B cell (primary cell): Measurements from ENCODE around the gene NPY4R2. TPM values are rescaled to one million over a fixed set of nuclear protein-coding genes. Genes with fewer than 3 reads are reported as not detected.
"Not testable (repeated sequence)": the region's sequence is repeated elsewhere in the genome, so short reads cannot be mapped to it uniquely, and the experiment has no call there.

Source experiments
- ATAC-seq: fragments of 200-7000 bp; cut with Tn5 transposase; one replicate; pipeline ENCODE4 v1.10.0; 2021; ENCODE audit warnings: low read depth, mild to moderate bottlenecking, moderate number of reproducible peaks, moderate library complexity
- CTCF ChIA-PET: fragments of 350-600 bp; sonication (Branson Sonifier 250); formaldehyde crosslinking; loops from one replicate; lab custom pipeline; 2021; ENCODE audit warnings: antibody characterized with exemption, inconsistent platforms; lab: Charles Lee
- POLR2A ChIA-PET: fragments of 350-600 bp; sonication (Branson Sonifier 250); formaldehyde crosslinking; loops from one replicate; lab custom pipeline; 2021; ENCODE audit warnings: antibody characterized with exemption; lab: Charles Lee
- DNase-seq: peaks from one replicate; pipeline ENCODE4 v3.0.0; 2013
- H2AFZ ChIP-seq: 2 replicates; pipeline ENCODE4 v1.6.1; 2012; ENCODE audit warnings: mild to moderate bottlenecking, low read depth, low read length; ENCODE audit not compliant: insufficient read depth, poor library complexity, severe bottlenecking
- H3K27ac ChIP-seq, 2 donors: 1 replicate in 1 of 2; 2 replicates in 1 of 2; pipeline ENCODE4 v1.5.1; 2012 to 2013; ENCODE audit warnings: low read length in 2 of 2, mild to moderate bottlenecking in 2 of 2, moderate library complexity in 1 of 2
- H3K27me3 ChIP-seq, 4 experiments: fragments of 200-600 bp in 1 of 4; sonication (generic) in 1 of 4; replicated peaks in 1 of 4; 1 replicate in 2 of 4; 2 replicates in 2 of 4; pipeline versions ENCODE4 v1.6.1 to v1.7.0; 2013 to 2016; ENCODE audit warnings: low read length in 3 of 4, mild to moderate bottlenecking in 2 of 4, mixed read lengths in 1 of 4, moderate library complexity in 1 of 4; ENCODE audit not compliant: insufficient read depth in 4 of 4, control insufficient read depth in 3 of 4; ENCODE audit errors: control extremely low read depth in 1 of 4
- H3K36me3 ChIP-seq, 2 experiments: replicated peaks in 1 of 2; 1 replicate in 1 of 2; 2 replicates in 1 of 2; pipeline versions ENCODE4 v1.6.1 to v1.7.1; 2013; ENCODE audit warnings: low read length in 1 of 2; ENCODE audit not compliant: insufficient read depth in 2 of 2, control insufficient read depth in 1 of 2; ENCODE audit errors: control extremely low read depth in 1 of 2, extremely low read depth in 1 of 2
- H3K4me1 ChIP-seq, 2 donors: fragments of 200-600 bp in 1 of 2; sonication (generic) in 1 of 2; 1 replicate in 1 of 2; 2 replicates in 1 of 2; pipeline versions ENCODE4 v1.5.1 to v1.6.1; 2013 to 2017; ENCODE audit warnings: low read length in 2 of 2; ENCODE audit not compliant: control insufficient read depth in 2 of 2, insufficient read depth in 2 of 2
- H3K4me2 ChIP-seq: replicated peaks from 2 replicates; pipeline ENCODE3; 2012; ENCODE audit warnings: mild to moderate bottlenecking, low read depth, low read length; ENCODE audit not compliant: poor library complexity, severe bottlenecking
- H3K4me3 ChIP-seq, 5 experiments: fragments of 200-600 bp in 1 of 5; sonication (generic) in 1 of 5; 1 replicate in 3 of 5; 2 replicates in 2 of 5; pipeline versions ENCODE4 v1.5.1 to v1.7.0; 2011 to 2016; ENCODE audit warnings: low read length in 4 of 5, mild to moderate bottlenecking in 4 of 5, low read depth in 2 of 5, control low read depth in 1 of 5, moderate library complexity in 1 of 5; ENCODE audit not compliant: insufficient read depth in 1 of 5; ENCODE audit errors: control extremely low read depth in 1 of 5, extremely low read depth in 1 of 5
- H3K79me2 ChIP-seq: fragments of 200-600 bp; sonication (generic); one replicate; pipeline ENCODE4 v1.6.0; 2016; ENCODE audit warnings: low read length; ENCODE audit not compliant: control insufficient read depth, insufficient read depth
- H3K9ac ChIP-seq: fragments of 200-600 bp; sonication (generic); 2 replicates; pipeline ENCODE4 v1.6.1; 2017; ENCODE audit warnings: mild to moderate bottlenecking, low read length, moderate library complexity
- H3K9me3 ChIP-seq, 3 donors: one replicate each; pipeline versions ENCODE4 v1.6.1 to v1.7.1; 2013; ENCODE audit warnings: low read length in 2 of 3; ENCODE audit not compliant: control insufficient read depth in 2 of 3, insufficient read depth in 1 of 3; ENCODE audit errors: control extremely low read depth in 1 of 3
- H4K20me1 ChIP-seq: 2 replicates; pipeline ENCODE4 v1.6.0; 2012; ENCODE audit warnings: mild to moderate bottlenecking, low read length; ENCODE audit not compliant: insufficient read depth, control insufficient read depth, poor library complexity, severe bottlenecking
- H3K27ac Mint-ChIP-seq: one replicate; pipeline ENCODE4 v1.8.0; 2021; ENCODE audit warnings: mixed read lengths
- H3K27me3 Mint-ChIP-seq: one replicate; pipeline ENCODE4 v1.8.0; 2021; ENCODE audit warnings: mixed read lengths
- H3K4me1 Mint-ChIP-seq: one replicate; pipeline ENCODE4 v1.8.0; 2021; ENCODE audit warnings: mixed read lengths
- H3K4me3 Mint-ChIP-seq: one replicate; pipeline ENCODE4 v1.8.0; 2021; ENCODE audit warnings: mixed read lengths
- H3K9me3 Mint-ChIP-seq: one replicate; pipeline ENCODE4 v1.8.0; 2022; ENCODE audit warnings: mixed read lengths; ENCODE audit not compliant: insufficient read depth
- WGBS: methylation state at CpG from one replicate; pipeline ENCODE4 v1.1.5; 2013; ENCODE audit warnings: missing lambda C conversion rate; ENCODE audit not compliant: insufficient coverage; 5-methylcytosine and 5-hydroxymethylcytosine counted together
- intact Hi-C: fragments of 100-400 bp; cut with micrococcal nuclease; formaldehyde crosslinking; loops from one replicate; pipeline ENCODE4 v1.10.0; 2022
- polyA plus RNA-seq: library from polyadenylated mRNA; depleted of rRNA; stranded (reverse); fragments of >200 nt; gene quantifications from 2 replicates; pipeline ENCODE4 v1.2.3, GENCODE V29; 2012
- total RNA-seq, 2 donors: library from RNA; stranded (reverse); fragments of 120-200 nt in 1 of 2; gene quantifications; 1 replicate in 1 of 2; 2 replicates in 1 of 2; pipeline versions ENCODE4 v1.2.3 to v1.2.4, GENCODE V29; 2013 to 2022

NPY4R2 gene
- total and polyA plus RNA-seq, 2 donors (not counting 1 experiment from before 2014, with no cell fraction given) = not detected

DNA sequence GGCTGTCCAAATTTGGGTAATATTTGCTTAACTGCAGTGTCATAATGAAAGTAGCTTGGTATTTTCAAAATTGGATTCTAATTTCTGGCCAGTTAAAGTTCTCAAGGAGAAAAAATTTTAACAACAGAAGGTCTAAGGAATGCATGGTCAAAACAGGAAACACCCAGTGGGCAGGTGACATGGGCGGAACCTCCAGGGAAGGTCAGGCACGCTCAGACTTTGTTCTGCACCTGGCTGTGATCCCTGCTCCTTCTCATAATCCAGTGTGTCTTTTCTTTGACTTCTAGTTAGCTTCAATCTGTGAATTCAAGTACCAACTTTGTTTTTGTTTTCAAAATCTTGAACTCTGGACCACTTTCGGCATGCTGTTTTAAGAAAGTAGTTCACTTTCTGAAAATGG, 34.2 kb upstream of the NPY4R2 start:
- ATAC-seq, H3K9me3 ChIP-seq, DNase-seq, H3K4me1 Mint-ChIP-seq, H4K20me1 ChIP-seq, H3K9me3 Mint-ChIP-seq, H3K27ac ChIP-seq, H3K4me1 ChIP-seq, H3K4me3 Mint-ChIP-seq, CTCF ChIA-PET, H3K27me3 ChIP-seq, H3K36me3 ChIP-seq, POLR2A ChIA-PET, H3K27ac Mint-ChIP-seq, H3K4me2 ChIP-seq, H2AFZ ChIP-seq, H3K4me3 ChIP-seq, H3K9ac ChIP-seq, intact Hi-C loops, H3K79me2 ChIP-seq, H3K27me3 Mint-ChIP-seq: not testable (repeated sequence)
- no CpG with 5 or more reads among the region's 3 CpGs for WGBS

DNA sequence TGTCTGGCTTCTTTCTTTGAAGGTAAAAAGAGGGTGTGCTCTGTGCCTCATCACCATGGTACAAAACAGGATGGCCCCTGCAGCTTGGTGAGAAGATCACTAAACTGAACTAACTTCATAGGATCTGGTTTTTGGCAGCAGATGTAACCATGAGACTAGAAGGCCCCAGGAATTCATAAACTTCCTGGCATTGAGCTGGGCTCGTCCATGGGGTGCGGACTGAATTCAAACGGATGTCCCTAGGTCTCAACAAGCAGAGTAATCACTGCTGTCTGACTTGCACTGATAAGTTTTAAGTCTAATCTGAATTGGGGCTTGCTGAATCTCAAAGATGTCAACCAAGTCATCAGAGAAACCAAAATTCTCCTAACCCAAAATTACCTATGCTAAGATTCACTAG, 33.5 kb upstream of the NPY4R2 start:
- H4K20me1 ChIP-seq, H3K27me3 ChIP-seq, H3K27ac Mint-ChIP-seq, H2AFZ ChIP-seq, H3K9me3 Mint-ChIP-seq, H3K4me3 Mint-ChIP-seq, H3K36me3 ChIP-seq, H3K4me2 ChIP-seq, H3K79me2 ChIP-seq, H3K4me1 Mint-ChIP-seq, POLR2A ChIA-PET, CTCF ChIA-PET, ATAC-seq, H3K4me1 ChIP-seq, H3K4me3 ChIP-seq, H3K9ac ChIP-seq, intact Hi-C loops, H3K27me3 Mint-ChIP-seq, H3K9me3 ChIP-seq, H3K27ac ChIP-seq, DNase-seq: not testable (repeated sequence)
- WGBS = no CpG with 5 or more reads among the region's 3 CpGs

DNA sequence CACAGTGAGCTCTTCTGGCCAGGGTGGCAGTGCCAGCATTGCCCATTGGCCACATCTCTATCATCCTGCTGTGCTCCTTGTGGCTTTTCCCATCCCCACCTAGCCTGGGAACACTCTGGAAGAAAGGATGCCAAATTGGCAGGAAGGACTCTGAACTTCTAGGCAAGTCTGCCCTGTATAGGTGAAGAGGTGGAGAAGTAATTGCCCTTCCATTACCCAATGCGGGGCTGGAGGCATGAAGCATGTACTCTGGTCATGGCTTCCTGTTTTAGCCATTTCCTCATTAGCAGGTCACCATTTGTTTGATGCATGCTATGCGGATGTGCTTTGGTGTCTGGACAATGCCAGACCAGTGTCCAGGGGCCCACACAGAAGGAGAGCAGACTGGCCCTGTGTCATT, 32.1 kb upstream of the NPY4R2 start:
- H3K4me1 ChIP-seq, POLR2A ChIA-PET, H3K9me3 Mint-ChIP-seq, H3K4me3 ChIP-seq, H3K27ac Mint-ChIP-seq, H3K9me3 ChIP-seq, H3K9ac ChIP-seq, H3K36me3 ChIP-seq, H4K20me1 ChIP-seq, H3K27me3 ChIP-seq, H3K4me3 Mint-ChIP-seq, H3K27ac ChIP-seq, H3K4me2 ChIP-seq, DNase-seq, H3K27me3 Mint-ChIP-seq, ATAC-seq, H3K4me1 Mint-ChIP-seq, H2AFZ ChIP-seq, CTCF ChIA-PET, H3K79me2 ChIP-seq, intact Hi-C loops: not testable (repeated sequence)
- WGBS = no CpG with 5 or more reads among the region's 2 CpGs

DNA sequence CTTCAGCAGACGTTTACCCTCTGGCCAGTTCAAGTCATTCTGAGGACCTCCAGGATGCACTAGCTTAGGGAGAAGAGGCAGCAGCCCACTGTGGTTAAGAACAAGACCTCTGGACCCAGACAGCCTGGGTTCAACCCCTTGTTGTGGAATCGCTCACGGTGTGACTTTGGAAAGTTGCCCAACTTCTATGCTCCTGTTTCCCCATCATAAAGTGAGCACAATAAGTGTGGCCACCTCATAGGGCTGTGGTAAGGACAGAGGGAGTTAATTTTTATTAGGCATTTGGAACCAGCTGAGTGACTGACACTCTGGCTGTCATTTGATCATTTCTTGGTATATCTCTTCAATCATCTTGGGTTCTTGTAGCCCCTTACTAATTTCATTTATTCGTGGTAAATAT, 31.6 kb upstream of the NPY4R2 start:
- H3K27ac ChIP-seq, H3K4me3 ChIP-seq, ATAC-seq, H3K27me3 Mint-ChIP-seq, H4K20me1 ChIP-seq, CTCF ChIA-PET, H2AFZ ChIP-seq, H3K36me3 ChIP-seq, H3K27ac Mint-ChIP-seq, H3K4me1 Mint-ChIP-seq, H3K4me2 ChIP-seq, H3K4me3 Mint-ChIP-seq, intact Hi-C loops, H3K9ac ChIP-seq, H3K4me1 ChIP-seq, H3K9me3 Mint-ChIP-seq, H3K79me2 ChIP-seq, H3K27me3 ChIP-seq, POLR2A ChIA-PET, DNase-seq, H3K9me3 ChIP-seq: not testable (repeated sequence)
- no CpG with 5 or more reads among the region's 4 CpGs for WGBS
